Neural progenitor cell (in vitro differentiated cells): ENCODE results near the gene RPL10A. TPM values are rescaled to one million over a fixed set of nuclear protein-coding genes. Genes with fewer than 3 reads are reported as not detected.

Experiments used
- DNase-seq: peaks from one replicate; pipeline ENCODE4 v3.0.0-alpha.2; 2016; ENCODE audit warnings: low spot score
- H2AFZ ChIP-seq: fragments of 200-600 bp; sonication (generic); replicated peaks from 2 replicates; pipeline ENCODE4 v1.6.1; 2016; ENCODE audit warnings: antibody characterized with exemption
- H3F3A ChIP-seq: fragments of 200-600 bp; sonication (generic); 2 replicates; pipeline ENCODE4 v1.6.1; 2016; ENCODE audit warnings: antibody characterized with exemption, low read depth
- H3K27ac ChIP-seq: fragments of 200-600 bp; sonication (generic); 2 replicates; pipeline ENCODE4 v1.5.1; 2016; ENCODE audit warnings: mild to moderate bottlenecking
- H3K27me3 ChIP-seq: fragments of 200-600 bp; sonication (generic); 2 replicates; pipeline ENCODE4 v1.6.1; 2016; ENCODE audit warnings: mild to moderate bottlenecking, moderate library complexity
- H3K36me3 ChIP-seq: fragments of 200-600 bp; sonication (generic); 2 replicates; pipeline ENCODE4 v1.5.1; 2016
- H3K4me1 ChIP-seq: fragments of 200-600 bp; sonication (generic); 2 replicates; pipeline ENCODE4 v1.6.1; 2016; ENCODE audit warnings: mixed run types
- H3K4me2 ChIP-seq: fragments of 200-600 bp; sonication (generic); 2 replicates; pipeline ENCODE4 v1.6.1; 2016
- H3K4me3 ChIP-seq: fragments of 200-600 bp; sonication (generic); 2 replicates; pipeline ENCODE4 v1.5.1; 2016
- H3K79me2 ChIP-seq: fragments of 200-600 bp; sonication (generic); 2 replicates; pipeline ENCODE4 v1.6.1; 2016; ENCODE audit warnings: low read depth
- H3K9ac ChIP-seq: fragments of 200-600 bp; sonication (generic); 2 replicates; pipeline ENCODE4 v1.6.1; 2016
- H3K9me3 ChIP-seq: fragments of 200-600 bp; sonication (generic); 2 replicates; pipeline ENCODE4 v1.5.1; 2016; ENCODE audit warnings: low read depth
- H4K20me1 ChIP-seq: fragments of 200-600 bp; sonication (generic); 2 replicates; pipeline ENCODE4 v1.6.1; 2016; ENCODE audit warnings: low read depth
- H3K27ac Mint-ChIP-seq: 3 replicates; pipeline ENCODE4 v1.8.0; 2021; ENCODE audit warnings: mixed read lengths
- H3K27me3 Mint-ChIP-seq: 2 replicates; pipeline ENCODE4 v1.8.0; 2022; ENCODE audit warnings: low read depth, mild to moderate bottlenecking, inconsistent platforms, moderate library complexity, mixed read lengths; ENCODE audit not compliant: insufficient read depth
- H3K36me3 Mint-ChIP-seq: 3 replicates; pipeline ENCODE4 v1.8.0; 2021; ENCODE audit warnings: mixed read lengths
- H3K4me1 Mint-ChIP-seq: 3 replicates; pipeline ENCODE4 v1.8.0; 2021; ENCODE audit warnings: mixed read lengths
- H3K4me3 Mint-ChIP-seq: 3 replicates; pipeline ENCODE4 v1.8.0; 2021; ENCODE audit warnings: mild to moderate bottlenecking, moderate library complexity, mixed read lengths
- H3K9me3 Mint-ChIP-seq: 3 replicates; pipeline ENCODE4 v1.8.0; 2020; ENCODE audit warnings: mixed read lengths
- CTCF ChIP-seq: fragments of 200-600 bp; sonication (generic); IDR thresholded peaks from 2 replicates; pipeline ENCODE4 v1.5.1; 2017; ENCODE audit warnings: antibody characterized with exemption, mild to moderate bottlenecking
- EZH2 ChIP-seq: fragments of 200-600 bp; sonication (generic); IDR thresholded peaks from 2 replicates; pipeline ENCODE4 v1.6.1; 2017; ENCODE audit warnings: antibody characterized with exemption, mild to moderate bottlenecking, moderate library complexity
- EZH2phosphoT487 ChIP-seq: fragments of 200-600 bp; sonication (generic); IDR thresholded peaks from 2 replicates; pipeline ENCODE4 v1.6.1; 2017; ENCODE audit warnings: antibody characterized with exemption
- total RNA-seq: library from RNA; depleted of rRNA; stranded (reverse); fragments of >200 nt; gene quantifications from 2 replicates; pipeline ENCODE4 v1.2.3, GENCODE V29; 2015; ENCODE audit warnings: low replicate concordance

RPL10A gene
- total RNA-seq, 1 donor from 2014 or later = 2,002 TPM

- Histone ChIP-seq H3K4me1 (peaks cover 38% of the 10 kb centered on the region), H3F3A (peaks cover 13% of the 10 kb centered on the region), H2AFZ (no peak overlapping the region), H3K36me3 (no peaks in the 10 kb centered on the region), H3K27ac (no peak overlapping the region), H3K4me3 (no peak overlapping the region), H3K27me3 (peaks cover 10% of the 10 kb centered on the region), H3K9ac (no peak overlapping the region), H3K4me2 (no peak overlapping the region), H3K79me2 (no peaks in the 10 kb centered on the region), H4K20me1 (no peaks in the 10 kb centered on the region), H3K9me3 (no peaks in the 10 kb centered on the region)
- no peak overlapping the region for H3K27ac Mint-ChIP-seq
- peaks cover 42% of the 10 kb centered on the region for H3K4me1 Mint-ChIP-seq
- H3K4me3 Mint-ChIP-seq = no peak overlapping the region
- H3K27me3 Mint-ChIP-seq = peaks cover 20% of the 10 kb centered on the region
- no peaks in the 10 kb centered on the region for H3K9me3 Mint-ChIP-seq
- DNase-seq = no peak
- no peak for TF ChIP-seq EZH2
- TF ChIP-seq EZH2phosphoT487 = no peak
- no peak for TF ChIP-seq CTCF
- H3K36me3 Mint-ChIP-seq = no peaks in the 10 kb centered on the region
These were observed 39.8 kb downstream of the RPL10A start for GRCh38 chr6:35508027-35508426.

- no peak for TF ChIP-seq EZH2phosphoT487
- TF ChIP-seq EZH2 = no peak
- TF ChIP-seq CTCF = no peak
- no peak overlapping the region for H3K4me3 Mint-ChIP-seq
These were observed 40.3 kb downstream of the RPL10A start for GRCh38 chr6:35508542-35508941.

GRCh38 chr6:35510916-35511561 lies 42.8 kb downstream of the RPL10A start:
- H3K4me1 Mint-ChIP-seq = peaks cover 40% of the 10 kb centered on the region
- Histone ChIP-seq H3K4me1 (peaks cover 38% of the 10 kb centered on the region), H3F3A (peaks cover 10% of the 10 kb centered on the region), H3K36me3 (no peaks in the 10 kb centered on the region), H3K27ac (no peak overlapping the region), H3K9me3 (no peaks in the 10 kb centered on the region), H3K79me2 (no peaks in the 10 kb centered on the region), H3K27me3 (peaks cover 4% of the 10 kb centered on the region), H3K4me3 (no peak overlapping the region), H3K4me2 (no peak overlapping the region), H4K20me1 (no peaks in the 10 kb centered on the region), H2AFZ (no peak overlapping the region), H3K9ac (no peak overlapping the region)
- peaks cover 19% of the 10 kb centered on the region for H3K27me3 Mint-ChIP-seq
- no peaks in the 10 kb centered on the region for H3K36me3 Mint-ChIP-seq
- TF ChIP-seq EZH2 (no peak), CTCF (no peak), EZH2phosphoT487 (no peak)
- DNase-seq = no peak
- H3K9me3 Mint-ChIP-seq = no peaks in the 10 kb centered on the region
- H3K27ac Mint-ChIP-seq = no peak overlapping the region
- H3K4me3 Mint-ChIP-seq = no peak overlapping the region

More at GRCh38 chr6:35508542-35508941, 40.3 kb downstream of the RPL10A start:
- Mint-ChIP-seq H3K27ac (peak overlapping the region; percentile 69), H3K27me3 (peaks cover 19% of the 10 kb centered on the region), H3K9me3 (no peaks in the 10 kb centered on the region), H3K4me1 (peaks cover 42% of the 10 kb centered on the region), H3K36me3 (no peaks in the 10 kb centered on the region)
- no peak for DNase-seq
- Histone ChIP-seq H3K36me3 (no peaks in the 10 kb centered on the region), H3K4me3 (no peak overlapping the region), H3F3A (peaks cover 13% of the 10 kb centered on the region), H4K20me1 (no peaks in the 10 kb centered on the region), H3K9me3 (no peaks in the 10 kb centered on the region), H3K4me2 (no peak overlapping the region), H2AFZ (no peak overlapping the region), H3K27me3 (peaks cover 10% of the 10 kb centered on the region), H3K4me1 (peaks cover 38% of the 10 kb centered on the region), H3K9ac (no peak overlapping the region), H3K27ac (no peak overlapping the region), H3K79me2 (no peaks in the 10 kb centered on the region)
